Right lobe of liver (tissue), 6 donors: Measurements from ENCODE around the gene EWSR1. TPM values are rescaled to one million over a fixed set of nuclear protein-coding genes. Genes with fewer than 3 reads are reported as not detected.
A peak's percentile ranks its signal among the peaks of the same experiment; 100 is the strongest.

Experiments used
- ATAC-seq, 4 donors: fragments of 200-7000 bp; cut with Tn5 transposase; one replicate each; pipeline ENCODE4 v1.9.1; 2020; ENCODE audit warnings: mild to moderate bottlenecking in 4 of 4, moderate library complexity in 4 of 4
- DNase-seq, 3 donors: peaks; one replicate each; pipeline ENCODE4 v3.0.0-alpha.2; 2020
- H3K27ac ChIP-seq, 3 donors: fragments of 200-600 bp; one replicate each; pipeline ENCODE4 v1.8.0; 2022
- H3K27me3 ChIP-seq, 2 donors: fragments of 200-600 bp; one replicate each; pipeline ENCODE4 v1.8.0; 2022
- H3K36me3 ChIP-seq, 4 donors: fragments of 200-600 bp; sonication (generic) in 1 of 4; one replicate each; pipeline versions ENCODE4 v1.5.1 to v1.8.0; 2017 to 2022; ENCODE audit warnings: control low read depth in 1 of 4
- H3K4me1 ChIP-seq, 4 donors: fragments of 200-600 bp; sonication (generic) in 1 of 4; one replicate each; pipeline versions ENCODE4 v1.5.1 to v1.8.0; 2017 to 2022; ENCODE audit warnings: control low read depth in 1 of 4
- H3K4me3 ChIP-seq, 3 donors: fragments of 200-600 bp; one replicate each; pipeline ENCODE4 v1.8.0; 2022
- H3K9me3 ChIP-seq, 4 donors: fragments of 200-600 bp; sonication (generic) in 1 of 4; one replicate each; pipeline versions ENCODE4 v1.5.1 to v1.8.0; 2017 to 2022; ENCODE audit warnings: control low read depth in 1 of 4
- CTCF ChIP-seq, 4 donors: fragments of 200-600 bp in 3 of 4; fragments of 450-650 bp in 1 of 4; IDR thresholded peaks; one replicate each; pipeline versions ENCODE4 v1.5.1 to v1.8.0; 2016 to 2022; ENCODE audit warnings: antibody characterized with exemption in 4 of 4, mild to moderate bottlenecking in 2 of 4
- POLR2A ChIP-seq: fragments of 450-650 bp; IDR thresholded peaks from one replicate; pipeline ENCODE4 v1.6.1; 2017; ENCODE audit warnings: antibody characterized with exemption, mild to moderate bottlenecking
- WGBS: methylation state at CpG from one replicate; pipeline ENCODE4 v1.1.6; 2018; ENCODE audit warnings: low coverage, low lambda C conversion rate; ENCODE audit not compliant: insufficient coverage; ENCODE audit errors: missing lambda C conversion rate; 5-methylcytosine and 5-hydroxymethylcytosine counted together
- intact Hi-C, 2 donors: fragments of 100-400 bp; cut with DNase I; formaldehyde crosslinking; loops; one replicate each; pipeline versions ENCODE4 v1.11.2 to v1.14.1; 2022
- total RNA-seq, 6 experiments: library from RNA; depleted of rRNA in 2 of 6; stranded (reverse); fragments of >200 nt in 2 of 6; fragmentation: NEBNext Ultra II Directional in 3 of 6; extraction: Animal tissue kit (Norgen Biotek cat#: 25700) in 3 of 6; gene quantifications; one replicate each; pipeline versions ENCODE4 v1.1.0 to v1.2.4, GENCODE V29; 2016 to 2023
- donor health status: DM: no; HTN: yes; CAD: no.
- donor health status: DM: no; HTN: no; CAD: no.
- donor health status: DM: no; HTN: no; CAD: no.
- donor health status: DM: no; HTN: yes; CAD: no.
- donor health status: DM: no; HTN: yes; CAD: no.

EWSR1 gene
- total RNA-seq, 6 experiments from 2014 or later, result 75.0 to 112 (median 98.2) TPM

- ATAC-seq, result no peak
- intact Hi-C loops, result no loop called here
- TF ChIP-seq POLR2A, result no peak
- no peak for TF ChIP-seq CTCF (IDR thresholded peaks at IDR 0.05)
- peak in 2 of 3 donors; percentile 42 to 52 for DNase-seq
- Histone ChIP-seq H3K36me3 (no peaks in the 10 kb centered on the region), H3K27me3 (peaks cover 0 to 9% of the 10 kb centered on the region in 2 donors), H3K4me3 (peak overlapping the region in 1 of 3 donors; percentile 31), H3K9me3 (no peaks in the 10 kb centered on the region), H3K4me1 (peaks cover 0 to 12% (median 4%) of the 10 kb centered on the region in 4 donors), H3K27ac (no peak overlapping the region)
- 14% methylated on average over 4 of the region's 69 CpGs for WGBS
Measured at GRCh38 chr22:29314537-29315285, 46.6 kb downstream of the EWSR1 start.

- no peaks in the 10 kb centered on the region for H3K9me3 ChIP-seq
- H3K27ac ChIP-seq, result no peak within 1 kb of the TSS
- DNase-seq, result peak in 2 of 3 donors; percentile 38 to 48
- H3K4me3 ChIP-seq, result peak within 1 kb of the TSS in 1 of 3 donors; percentile 31
- intact Hi-C loops, result no loop called here
- TF ChIP-seq CTCF (IDR thresholded peaks at IDR 0.05) (no peak), POLR2A (no peak)
- 2% methylated on average over 11 of the region's 103 CpGs for WGBS
- H3K27me3 ChIP-seq, result peaks cover 0 to 9% of the 10 kb centered on the region in 2 donors
- no peaks in the 10 kb centered on the region for H3K36me3 ChIP-seq
- peaks cover 0 to 12% (median 4%) of the 10 kb centered on the region in 4 donors for H3K4me1 ChIP-seq
- ATAC-seq, result no peak
Measured at GRCh38 chr22:29315286-29316140, 47.4 kb downstream of the EWSR1 start, which contains the start of gene RASL10A. TSS of gene RASL10A (minus strand) at chr22:29315697. CDS start at chr22:29315246, 451 bp downstream.

DNA sequence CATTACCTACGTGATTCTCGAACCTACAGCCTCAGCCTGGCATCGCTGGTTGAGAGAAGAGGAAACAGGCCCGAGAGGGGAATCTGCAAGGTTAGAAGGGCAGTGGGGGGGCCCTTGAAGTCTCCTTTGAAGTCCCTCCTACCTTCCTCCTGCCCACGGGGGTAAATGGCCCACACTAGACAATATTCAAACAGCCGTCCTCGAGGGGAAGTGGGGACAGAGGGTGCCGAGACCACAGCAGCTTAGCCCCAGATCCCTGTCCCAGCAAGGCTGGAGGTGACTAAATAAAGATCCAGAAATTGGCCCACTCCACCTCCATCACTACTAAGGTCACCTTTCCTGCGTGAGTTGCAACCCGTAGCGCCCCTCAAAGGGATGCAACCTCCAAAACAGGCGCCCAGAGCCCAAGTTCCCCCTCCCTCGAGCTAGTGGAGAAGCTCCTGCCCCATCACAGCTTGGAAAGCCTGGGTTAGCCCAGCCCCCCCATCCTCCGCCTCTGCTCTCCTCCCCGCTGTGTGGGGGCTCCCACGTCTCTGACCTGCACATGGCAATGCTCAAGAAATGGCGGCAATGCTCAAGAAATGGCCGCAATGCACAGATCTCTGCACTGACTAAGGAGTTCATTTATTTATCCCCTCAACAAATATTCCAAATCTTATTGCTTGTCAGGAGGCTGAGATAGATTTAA is 48.2 kb downstream of the EWSR1 start:
- intact Hi-C loops, result no loop called here
- no peaks in the 10 kb centered on the region for H3K36me3 ChIP-seq
- WGBS, result 50% methylated on average over 6 of the region's 18 CpGs
- no peaks in the 10 kb centered on the region for H3K9me3 ChIP-seq
- H3K27ac ChIP-seq, result no peak overlapping the region
- TF ChIP-seq CTCF (IDR thresholded peaks at IDR 0.05) (no peak), POLR2A (no peak)
- ATAC-seq (no peak), DNase-seq (peak in 1 of 3 donors; percentile 35)
- H3K4me3 ChIP-seq, result no peak overlapping the region
- peaks cover 0 to 12% (median 3%) of the 10 kb centered on the region in 4 donors for H3K4me1 ChIP-seq
- peaks cover 0 to 9% of the 10 kb centered on the region in 2 donors for H3K27me3 ChIP-seq

DNA sequence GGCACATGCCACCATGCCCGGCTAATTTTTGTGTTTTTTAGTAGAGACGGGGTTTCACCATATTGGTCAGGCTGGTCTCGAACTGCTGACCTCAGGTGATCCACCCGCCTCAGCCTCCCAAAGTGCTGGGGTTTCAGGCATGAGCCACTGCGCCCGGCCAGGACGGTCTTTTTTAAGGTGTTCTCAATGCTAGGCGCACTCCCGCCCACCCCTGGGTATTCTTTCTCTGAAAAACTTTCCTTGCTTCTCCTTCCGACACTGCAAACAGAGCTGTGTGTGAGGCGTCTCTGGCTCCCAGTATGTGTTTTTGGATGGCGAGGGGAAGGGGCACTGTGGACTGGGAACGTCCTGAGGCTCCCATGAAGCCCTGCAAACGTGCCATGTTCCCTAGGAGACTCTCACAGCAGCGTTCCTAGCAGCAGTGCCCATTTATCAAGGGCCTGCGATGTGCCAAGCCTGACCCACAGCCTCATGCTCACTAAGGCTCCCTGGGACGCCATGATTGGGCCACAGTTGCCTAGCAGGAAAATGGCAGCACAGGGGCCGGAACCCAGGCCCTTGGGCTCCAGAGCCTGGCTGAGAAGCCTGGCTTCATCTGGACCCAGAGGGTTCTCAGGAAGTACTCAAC is 49.9 kb downstream of the EWSR1 start:
- DNase-seq, result no peak
- TF ChIP-seq CTCF (IDR thresholded peaks at IDR 0.05), result no peak
- TF ChIP-seq POLR2A, result no peak
- intact Hi-C loops, result no loop called here

More for the DNA sequence above, 49.9 kb downstream of the EWSR1 start:
- Histone ChIP-seq H3K27me3 (peaks cover 0 to 9% of the 10 kb centered on the region in 2 donors), H3K27ac (no peak overlapping the region), H3K4me3 (no peak overlapping the region), H3K36me3 (no peaks in the 10 kb centered on the region), H3K4me1 (peaks cover 0 to 12% (median 3%) of the 10 kb centered on the region in 4 donors), H3K9me3 (no peaks in the 10 kb centered on the region)
- 90% methylated on average over 11 of the region's 18 CpGs for WGBS
- ATAC-seq, result no peak
